PFSK-1 (cell line): ENCODE measurements around the gene RBM15.

Experiments used
- POLR2AphosphoS5 ChIP-seq: IDR thresholded peaks from 2 replicates; pipeline ENCODE4 v1.6.1; 2012; ENCODE audit warnings: low read depth, mild to moderate bottlenecking, control low read depth, low read length, moderate library complexity
- TAF1 ChIP-seq: IDR thresholded peaks from 2 replicates; pipeline ENCODE4 v1.6.1; 2012; ENCODE audit warnings: low read length, control low read depth, borderline replicate concordance; ENCODE audit not compliant: insufficient read depth
- TF ChIP-seq, protein P1 (sequence below), 2 experiments: IDR thresholded peaks; 2 replicates each; pipeline versions ENCODE4 v1.6.1 to v1.8.0; 2011 to 2012; ENCODE audit warnings: low read depth in 2 of 2, low read length in 2 of 2, control low read depth in 1 of 2, inconsistent platforms in 1 of 2, mild to moderate bottlenecking in 1 of 2, moderate library complexity in 1 of 2; ENCODE audit not compliant: insufficient read depth in 1 of 2

- TF ChIP-seq, protein P1, sequence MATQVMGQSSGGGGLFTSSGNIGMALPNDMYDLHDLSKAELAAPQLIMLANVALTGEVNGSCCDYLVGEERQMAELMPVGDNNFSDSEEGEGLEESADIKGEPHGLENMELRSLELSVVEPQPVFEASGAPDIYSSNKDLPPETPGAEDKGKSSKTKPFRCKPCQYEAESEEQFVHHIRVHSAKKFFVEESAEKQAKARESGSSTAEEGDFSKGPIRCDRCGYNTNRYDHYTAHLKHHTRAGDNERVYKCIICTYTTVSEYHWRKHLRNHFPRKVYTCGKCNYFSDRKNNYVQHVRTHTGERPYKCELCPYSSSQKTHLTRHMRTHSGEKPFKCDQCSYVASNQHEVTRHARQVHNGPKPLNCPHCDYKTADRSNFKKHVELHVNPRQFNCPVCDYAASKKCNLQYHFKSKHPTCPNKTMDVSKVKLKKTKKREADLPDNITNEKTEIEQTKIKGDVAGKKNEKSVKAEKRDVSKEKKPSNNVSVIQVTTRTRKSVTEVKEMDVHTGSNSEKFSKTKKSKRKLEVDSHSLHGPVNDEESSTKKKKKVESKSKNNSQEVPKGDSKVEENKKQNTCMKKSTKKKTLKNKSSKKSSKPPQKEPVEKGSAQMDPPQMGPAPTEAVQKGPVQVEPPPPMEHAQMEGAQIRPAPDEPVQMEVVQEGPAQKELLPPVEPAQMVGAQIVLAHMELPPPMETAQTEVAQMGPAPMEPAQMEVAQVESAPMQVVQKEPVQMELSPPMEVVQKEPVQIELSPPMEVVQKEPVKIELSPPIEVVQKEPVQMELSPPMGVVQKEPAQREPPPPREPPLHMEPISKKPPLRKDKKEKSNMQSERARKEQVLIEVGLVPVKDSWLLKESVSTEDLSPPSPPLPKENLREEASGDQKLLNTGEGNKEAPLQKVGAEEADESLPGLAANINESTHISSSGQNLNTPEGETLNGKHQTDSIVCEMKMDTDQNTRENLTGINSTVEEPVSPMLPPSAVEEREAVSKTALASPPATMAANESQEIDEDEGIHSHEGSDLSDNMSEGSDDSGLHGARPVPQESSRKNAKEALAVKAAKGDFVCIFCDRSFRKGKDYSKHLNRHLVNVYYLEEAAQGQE (IDR thresholded peaks at IDR 0.05; ENCODE audit: insufficient read depth in 1 of 2, low read depth in 2 of 2, low read length in 2 of 2) = no peak
- no peak for TF ChIP-seq TAF1
- no peak for TF ChIP-seq POLR2AphosphoS5
These were observed 45.5 kb upstream of the RBM15 start for GRCh38 chr1:110293601-110294104.
